HFFc6 (cell line): ENCODE measurements around the gene LDLRAD4. TPM values are rescaled to one million over a fixed set of nuclear protein-coding genes. Genes with fewer than 3 reads are reported as not detected.

Source experiments
- DNase-seq: peaks from one replicate; pipeline ENCODE4 v3.0.0-alpha.2; 2018
- H3K27ac Mint-ChIP-seq: 2 replicates; pipeline ENCODE4 v1.8.0; 2020; ENCODE audit warnings: mild to moderate bottlenecking, mixed read lengths
- H3K27me3 Mint-ChIP-seq: 2 replicates; pipeline ENCODE4 v1.8.0; 2021; ENCODE audit warnings: mild to moderate bottlenecking, moderate library complexity, mixed read lengths; ENCODE audit not compliant: insufficient read depth
- H3K36me3 Mint-ChIP-seq: 2 replicates; pipeline ENCODE4 v1.8.0; 2021; ENCODE audit warnings: low read depth, mixed read lengths
- H3K4me1 Mint-ChIP-seq: 2 replicates; pipeline ENCODE4 v1.8.0; 2020; ENCODE audit warnings: low read depth, mixed read lengths
- H3K4me3 Mint-ChIP-seq: 2 replicates; pipeline ENCODE4 v1.8.0; 2020; ENCODE audit warnings: mild to moderate bottlenecking, moderate library complexity, mixed read lengths
- H3K9me3 Mint-ChIP-seq: 2 replicates; pipeline ENCODE4 v1.8.0; 2020; ENCODE audit warnings: mild to moderate bottlenecking, mixed read lengths
- total RNA-seq, 6 experiments: library from RNA; stranded (reverse); fragmentation: NEBNext Ultra II Directional; extraction: Animal tissue kit (Norgen Biotek cat#: 25700); gene quantifications; 2 replicates in 1 of 6; 3 replicates in 5 of 6; pipeline ENCODE4 v1.2.3, GENCODE V29; 2021
- TF ChIP-seq, protein P1 (sequence below): fragments of 200-600 bp; sonication (generic); IDR thresholded peaks from 2 replicates; pipeline ENCODE4 v1.5.0; 2021; ENCODE audit warnings: antibody characterized with exemption, mild to moderate bottlenecking

Gene LDLRAD4
- total RNA-seq, 6 experiments from 2014 or later: not detected

DNA sequence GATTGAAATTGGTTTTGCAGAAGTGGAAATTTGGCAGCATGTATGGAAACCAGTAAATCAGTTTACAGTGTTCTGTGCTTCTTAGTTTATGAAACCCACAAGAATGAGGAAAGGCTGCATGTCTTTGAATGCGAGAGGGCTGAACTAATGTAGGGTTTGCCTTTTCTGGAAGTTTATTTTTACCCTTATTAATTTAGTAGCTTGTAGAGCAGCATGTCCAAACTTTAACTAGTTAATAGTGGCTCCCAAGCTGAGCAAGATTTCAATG lies 50.4 kb downstream of the LDLRAD4 start:
- Mint-ChIP-seq H3K27ac (no peak overlapping the region), H3K36me3 (no peaks in the 10 kb centered on the region), H3K9me3 (peaks cover 4% of the 10 kb centered on the region; the same call in 1 of the 2 replicates), H3K4me1 (no peaks in the 10 kb centered on the region), H3K4me3 (no peak overlapping the region), H3K27me3 (peaks cover 28% of the 10 kb centered on the region)
- TF ChIP-seq, protein P1, sequence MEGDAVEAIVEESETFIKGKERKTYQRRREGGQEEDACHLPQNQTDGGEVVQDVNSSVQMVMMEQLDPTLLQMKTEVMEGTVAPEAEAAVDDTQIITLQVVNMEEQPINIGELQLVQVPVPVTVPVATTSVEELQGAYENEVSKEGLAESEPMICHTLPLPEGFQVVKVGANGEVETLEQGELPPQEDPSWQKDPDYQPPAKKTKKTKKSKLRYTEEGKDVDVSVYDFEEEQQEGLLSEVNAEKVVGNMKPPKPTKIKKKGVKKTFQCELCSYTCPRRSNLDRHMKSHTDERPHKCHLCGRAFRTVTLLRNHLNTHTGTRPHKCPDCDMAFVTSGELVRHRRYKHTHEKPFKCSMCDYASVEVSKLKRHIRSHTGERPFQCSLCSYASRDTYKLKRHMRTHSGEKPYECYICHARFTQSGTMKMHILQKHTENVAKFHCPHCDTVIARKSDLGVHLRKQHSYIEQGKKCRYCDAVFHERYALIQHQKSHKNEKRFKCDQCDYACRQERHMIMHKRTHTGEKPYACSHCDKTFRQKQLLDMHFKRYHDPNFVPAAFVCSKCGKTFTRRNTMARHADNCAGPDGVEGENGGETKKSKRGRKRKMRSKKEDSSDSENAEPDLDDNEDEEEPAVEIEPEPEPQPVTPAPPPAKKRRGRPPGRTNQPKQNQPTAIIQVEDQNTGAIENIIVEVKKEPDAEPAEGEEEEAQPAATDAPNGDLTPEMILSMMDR: no peak
- no peak for DNase-seq

DNA sequence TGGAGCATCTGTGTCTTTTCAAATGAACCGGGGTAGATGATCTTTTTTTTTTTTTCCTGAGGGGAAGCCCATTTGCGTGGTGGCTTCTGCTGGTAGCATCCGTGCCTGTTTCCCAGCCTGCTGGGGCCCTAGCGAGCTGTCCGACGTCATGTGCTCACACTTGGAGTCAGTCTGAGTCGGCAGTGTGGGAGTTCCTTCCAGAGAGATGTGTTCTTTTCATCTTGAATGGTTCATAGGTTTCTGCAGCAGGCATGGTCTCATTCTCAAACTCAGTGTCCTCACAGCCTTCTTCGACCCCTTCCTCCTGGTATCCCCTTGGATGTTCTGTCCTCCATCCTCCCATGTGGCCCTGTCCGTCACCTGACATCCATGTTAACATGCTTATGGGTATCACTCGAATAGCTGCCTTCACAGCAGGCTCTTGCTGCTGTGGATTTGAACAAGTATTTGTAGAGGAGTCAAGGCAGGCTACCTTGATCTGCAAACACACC lies 51.0 kb downstream of the LDLRAD4 start:
- TF ChIP-seq, protein P1: no peak
- H3K9me3 Mint-ChIP-seq: peaks cover 4% of the 10 kb centered on the region; the same call in 1 of the 2 replicates
- H3K4me1 Mint-ChIP-seq: no peaks in the 10 kb centered on the region
- peaks cover 25% of the 10 kb centered on the region for H3K27me3 Mint-ChIP-seq
- H3K36me3 Mint-ChIP-seq: no peaks in the 10 kb centered on the region
- H3K27ac Mint-ChIP-seq: no peak overlapping the region
- no peak overlapping the region for H3K4me3 Mint-ChIP-seq
- DNase-seq: no peak

DNA sequence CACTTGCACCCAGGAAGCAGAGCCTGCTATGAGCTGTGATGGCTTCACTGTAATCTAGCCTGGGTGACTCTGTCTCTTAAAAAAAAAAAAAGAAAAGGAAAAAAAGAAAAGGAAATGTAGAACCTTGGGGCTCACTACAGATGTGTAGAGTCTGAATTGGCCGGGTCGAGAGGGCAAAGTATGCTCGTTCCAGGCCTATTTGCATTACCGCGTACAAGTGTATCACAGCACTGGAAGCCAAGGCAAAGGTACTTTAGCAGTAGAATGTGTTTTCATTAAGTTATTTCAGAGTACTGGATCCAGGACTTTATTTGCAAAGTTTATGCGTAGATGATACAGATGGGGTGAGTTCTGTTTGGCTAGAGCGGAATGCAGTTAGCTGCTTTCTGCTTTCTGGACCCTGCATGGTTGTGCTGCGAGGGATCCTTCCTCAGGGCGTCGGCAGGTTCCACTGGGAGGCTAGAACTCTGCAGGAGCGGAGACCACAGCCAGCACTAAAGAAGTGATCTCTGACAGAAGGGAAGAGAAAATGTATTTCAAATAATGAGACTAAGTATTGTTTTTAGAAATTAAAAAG lies 51.8 kb downstream of the LDLRAD4 start:
- Mint-ChIP-seq H3K9me3 (peaks cover under 1% of the 10 kb centered on the region; the same call in 1 of the 2 replicates), H3K27ac (no peak overlapping the region), H3K36me3 (no peaks in the 10 kb centered on the region), H3K27me3 (peaks cover 20% of the 10 kb centered on the region), H3K4me1 (no peaks in the 10 kb centered on the region), H3K4me3 (no peak overlapping the region)
- no peak for DNase-seq
- TF ChIP-seq, protein P1: no peak

DNA sequence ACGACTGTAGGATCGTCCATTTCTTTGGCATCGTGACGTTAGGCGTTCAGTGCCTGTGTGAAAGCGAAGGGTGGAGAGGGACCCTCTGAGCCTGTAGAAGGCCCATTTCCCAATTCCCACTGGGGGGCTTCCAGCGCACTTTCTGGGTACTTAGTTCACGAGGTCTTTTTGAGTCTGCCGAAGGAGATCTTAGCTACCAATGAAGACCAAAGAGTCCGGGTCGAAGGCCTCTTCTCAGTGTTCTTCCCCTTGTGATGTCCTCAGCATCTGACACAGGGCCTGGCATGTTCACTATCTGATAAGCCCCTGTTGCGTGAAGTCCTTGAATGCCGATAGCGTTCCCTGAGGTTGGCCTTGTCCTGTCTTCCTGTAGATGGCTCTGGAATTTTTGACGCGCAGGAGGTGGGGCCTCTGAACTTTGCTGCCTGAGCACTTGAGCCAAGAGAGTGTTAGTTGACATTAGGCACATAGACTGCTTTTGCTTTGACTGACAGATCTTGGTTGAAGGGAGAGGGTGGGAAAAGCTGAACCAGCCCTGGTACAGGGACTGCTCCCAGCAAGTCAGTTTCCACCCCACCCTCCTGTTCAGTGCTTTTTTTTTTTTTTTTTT lies 52.8 kb downstream of the LDLRAD4 start:
- Mint-ChIP-seq H3K9me3 (no peaks in the 10 kb centered on the region), H3K27me3 (peaks cover 16% of the 10 kb centered on the region), H3K36me3 (no peaks in the 10 kb centered on the region), H3K4me1 (no peaks in the 10 kb centered on the region), H3K27ac (no peak overlapping the region), H3K4me3 (no peak overlapping the region)
- no peak for DNase-seq
- TF ChIP-seq, protein P1: no peak

DNA sequence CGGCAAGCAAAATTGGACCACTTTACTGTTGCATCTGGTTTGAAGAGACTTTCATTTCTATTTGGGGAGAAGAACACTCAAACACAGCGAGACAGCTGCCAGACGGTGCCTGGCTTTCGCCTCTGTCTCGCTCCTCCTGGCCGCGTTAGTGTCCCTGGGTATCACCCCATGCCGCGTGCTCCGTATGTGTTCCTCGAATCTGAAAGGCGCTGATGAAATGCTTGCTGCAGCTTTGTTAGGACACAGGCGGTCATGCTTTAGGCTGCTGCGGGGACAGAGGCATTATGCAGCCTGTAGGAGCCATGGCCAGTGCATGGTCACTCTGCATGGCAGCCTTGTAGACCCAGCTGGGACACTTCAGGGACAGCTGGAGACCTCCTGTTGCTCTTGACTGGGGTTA lies 53.9 kb downstream of the LDLRAD4 start:
- H3K36me3 Mint-ChIP-seq: no peaks in the 10 kb centered on the region
- no peak for DNase-seq
- peaks cover 16% of the 10 kb centered on the region for H3K27me3 Mint-ChIP-seq
- H3K9me3 Mint-ChIP-seq: peaks cover 4% of the 10 kb centered on the region; the same call in 1 of the 2 replicates
- H3K4me3 Mint-ChIP-seq: no peak overlapping the region
- no peaks in the 10 kb centered on the region for H3K4me1 Mint-ChIP-seq
- no peak overlapping the region for H3K27ac Mint-ChIP-seq
- TF ChIP-seq, protein P1: no peak
